GM12801 (cell line): ENCODE results near the gene WDR37.

Experiments
- TF ChIP-seq, protein P1 (sequence below): IDR thresholded peaks from one replicate; pipeline ENCODE4 v1.5.1; 2011; ENCODE audit warnings: control low read depth; ENCODE audit not compliant: insufficient read length; ENCODE audit errors: extremely low read depth

WDR37 gene

GRCh38 chr10:1141261-1141660 is 85.1 kb downstream of the WDR37 start:
- TF ChIP-seq, protein P1, sequence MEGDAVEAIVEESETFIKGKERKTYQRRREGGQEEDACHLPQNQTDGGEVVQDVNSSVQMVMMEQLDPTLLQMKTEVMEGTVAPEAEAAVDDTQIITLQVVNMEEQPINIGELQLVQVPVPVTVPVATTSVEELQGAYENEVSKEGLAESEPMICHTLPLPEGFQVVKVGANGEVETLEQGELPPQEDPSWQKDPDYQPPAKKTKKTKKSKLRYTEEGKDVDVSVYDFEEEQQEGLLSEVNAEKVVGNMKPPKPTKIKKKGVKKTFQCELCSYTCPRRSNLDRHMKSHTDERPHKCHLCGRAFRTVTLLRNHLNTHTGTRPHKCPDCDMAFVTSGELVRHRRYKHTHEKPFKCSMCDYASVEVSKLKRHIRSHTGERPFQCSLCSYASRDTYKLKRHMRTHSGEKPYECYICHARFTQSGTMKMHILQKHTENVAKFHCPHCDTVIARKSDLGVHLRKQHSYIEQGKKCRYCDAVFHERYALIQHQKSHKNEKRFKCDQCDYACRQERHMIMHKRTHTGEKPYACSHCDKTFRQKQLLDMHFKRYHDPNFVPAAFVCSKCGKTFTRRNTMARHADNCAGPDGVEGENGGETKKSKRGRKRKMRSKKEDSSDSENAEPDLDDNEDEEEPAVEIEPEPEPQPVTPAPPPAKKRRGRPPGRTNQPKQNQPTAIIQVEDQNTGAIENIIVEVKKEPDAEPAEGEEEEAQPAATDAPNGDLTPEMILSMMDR: no peak

GRCh38 chr10:1141701-1142100 is 85.5 kb downstream of the WDR37 start:
- TF ChIP-seq, protein P1: no peak

DNA sequence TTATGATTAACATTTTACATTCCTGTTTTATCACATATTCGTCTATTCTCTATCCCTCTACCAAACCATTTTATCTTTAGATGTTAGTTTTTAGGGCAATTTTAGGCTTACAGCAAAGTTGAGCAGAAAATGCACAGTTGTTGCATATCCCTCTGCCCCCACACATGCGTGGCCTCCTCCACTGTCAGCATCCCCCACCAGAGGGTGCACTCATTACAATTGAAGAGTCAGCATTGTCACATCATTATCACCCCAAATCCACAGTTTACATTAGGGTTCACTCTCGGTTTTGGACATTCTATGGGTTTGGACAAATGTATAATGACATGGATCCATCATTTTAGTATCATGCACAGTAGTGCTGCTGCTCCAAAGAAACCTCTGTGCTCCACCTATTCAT is 86.4 kb downstream of the WDR37 start:
- TF ChIP-seq, protein P1: no peak

GRCh38 chr10:1147810-1148209 is 91.6 kb downstream of the WDR37 start:
- TF ChIP-seq, protein P1: no peak

DNA sequence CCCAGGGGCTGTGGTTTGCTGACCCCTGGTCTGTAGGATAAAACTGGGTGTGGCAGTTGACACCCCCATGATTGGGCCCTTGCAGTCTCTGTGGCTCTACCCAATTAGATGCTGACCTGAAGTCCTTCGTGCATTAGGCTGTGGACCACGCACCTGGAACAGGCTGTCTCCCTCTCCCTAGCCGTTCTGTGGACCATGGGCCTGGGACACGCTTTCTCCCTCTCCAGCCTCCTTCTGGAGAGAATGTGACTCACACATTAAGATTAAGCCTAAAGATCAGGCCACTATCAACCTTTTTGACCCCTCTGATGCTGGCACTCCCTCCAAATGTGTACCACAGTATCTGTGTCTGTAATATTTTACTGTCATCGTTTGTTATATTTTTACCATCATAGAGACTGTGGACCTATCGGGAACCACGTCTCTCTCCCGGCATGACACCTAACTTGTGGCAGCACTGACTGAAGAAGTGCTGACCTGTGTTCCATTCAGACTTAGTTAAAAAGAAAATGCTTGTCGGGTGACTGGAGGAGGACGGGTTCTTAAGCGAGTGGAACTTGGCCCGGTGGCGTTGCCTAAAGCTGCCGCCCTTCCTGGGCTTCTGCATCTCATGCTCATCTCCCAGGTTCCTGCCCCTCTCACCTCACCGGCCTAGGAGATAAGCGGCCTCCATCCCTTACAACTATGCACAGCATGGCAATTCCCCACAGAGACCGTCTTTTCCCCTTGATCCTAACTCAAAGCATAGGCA is 92.8 kb downstream of the WDR37 start:
- TF ChIP-seq, protein P1: no peak

DNA sequence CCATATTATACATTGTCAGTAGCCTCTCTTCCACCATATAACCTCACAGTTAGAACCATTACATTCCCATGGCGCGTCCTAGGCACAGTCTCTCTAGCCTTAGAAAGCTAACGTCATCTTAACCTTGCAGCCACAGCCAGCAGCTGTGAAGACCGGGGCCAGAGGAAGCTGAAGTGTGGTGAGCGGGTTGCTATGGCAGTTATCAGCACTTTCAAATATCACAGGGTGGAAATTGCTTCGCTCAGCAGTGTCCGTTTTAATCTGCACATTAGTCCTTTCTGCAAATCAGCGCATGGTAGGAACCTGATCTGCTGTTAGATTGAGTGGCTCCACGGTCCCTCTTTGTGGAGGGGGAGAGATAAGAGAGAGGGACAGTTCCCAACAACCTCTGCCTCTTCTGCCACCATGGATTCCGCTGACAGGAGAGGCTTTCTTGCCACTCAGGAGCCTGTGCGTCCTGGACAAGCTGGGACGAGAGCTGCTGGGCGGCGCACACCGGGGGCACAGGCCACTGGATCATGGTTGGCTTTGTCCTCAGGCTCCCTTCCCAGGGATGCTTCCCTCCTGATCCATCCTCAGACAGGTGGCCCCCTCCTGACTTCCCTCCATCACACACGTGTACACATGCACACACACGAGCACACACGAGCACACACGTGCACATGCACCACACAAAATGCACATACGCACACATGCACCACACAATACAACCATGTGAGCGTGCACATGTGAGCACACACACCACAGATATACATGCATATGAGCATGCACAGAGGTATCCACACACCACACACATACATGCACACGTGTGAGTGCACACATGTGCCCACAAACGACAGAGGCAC is 93.8 kb downstream of the WDR37 start:
- TF ChIP-seq, protein P1: no peak

GRCh38 chr10:1150638-1150955 is 94.4 kb downstream of the WDR37 start:
- TF ChIP-seq, protein P1: no peak
